GM12872 (cell line): ENCODE measurements around the gene CADPS.

ENCODE experiments used
- TF ChIP-seq, protein P1 (sequence below): IDR thresholded peaks from 3 replicates; pipeline ENCODE4 v1.5.1; 2011; ENCODE audit warnings: low read depth, mild to moderate bottlenecking, low read length, moderate library complexity; ENCODE audit not compliant: insufficient read depth

The CADPS gene

DNA sequence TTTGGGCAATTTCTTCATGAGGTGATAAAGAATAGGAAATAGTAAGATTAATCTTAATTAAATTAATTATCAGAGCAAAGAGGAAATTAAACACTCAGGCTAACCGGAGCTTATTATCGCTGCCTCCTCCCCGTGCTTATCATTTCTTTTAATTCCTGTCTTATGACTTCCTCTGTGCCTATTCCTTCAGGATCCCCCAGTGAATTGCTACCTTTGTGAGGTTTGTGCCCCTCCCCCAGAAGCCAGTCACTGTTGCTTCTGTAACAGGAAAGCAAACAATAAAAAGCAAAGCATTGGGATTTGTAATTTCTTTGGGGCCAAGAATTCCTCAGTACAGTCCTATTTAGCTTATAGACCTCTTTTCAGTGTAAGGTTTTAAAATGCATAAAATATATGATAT, 164.5 kb downstream of the CADPS start:
- TF ChIP-seq, protein P1, sequence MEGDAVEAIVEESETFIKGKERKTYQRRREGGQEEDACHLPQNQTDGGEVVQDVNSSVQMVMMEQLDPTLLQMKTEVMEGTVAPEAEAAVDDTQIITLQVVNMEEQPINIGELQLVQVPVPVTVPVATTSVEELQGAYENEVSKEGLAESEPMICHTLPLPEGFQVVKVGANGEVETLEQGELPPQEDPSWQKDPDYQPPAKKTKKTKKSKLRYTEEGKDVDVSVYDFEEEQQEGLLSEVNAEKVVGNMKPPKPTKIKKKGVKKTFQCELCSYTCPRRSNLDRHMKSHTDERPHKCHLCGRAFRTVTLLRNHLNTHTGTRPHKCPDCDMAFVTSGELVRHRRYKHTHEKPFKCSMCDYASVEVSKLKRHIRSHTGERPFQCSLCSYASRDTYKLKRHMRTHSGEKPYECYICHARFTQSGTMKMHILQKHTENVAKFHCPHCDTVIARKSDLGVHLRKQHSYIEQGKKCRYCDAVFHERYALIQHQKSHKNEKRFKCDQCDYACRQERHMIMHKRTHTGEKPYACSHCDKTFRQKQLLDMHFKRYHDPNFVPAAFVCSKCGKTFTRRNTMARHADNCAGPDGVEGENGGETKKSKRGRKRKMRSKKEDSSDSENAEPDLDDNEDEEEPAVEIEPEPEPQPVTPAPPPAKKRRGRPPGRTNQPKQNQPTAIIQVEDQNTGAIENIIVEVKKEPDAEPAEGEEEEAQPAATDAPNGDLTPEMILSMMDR, result no peak

DNA sequence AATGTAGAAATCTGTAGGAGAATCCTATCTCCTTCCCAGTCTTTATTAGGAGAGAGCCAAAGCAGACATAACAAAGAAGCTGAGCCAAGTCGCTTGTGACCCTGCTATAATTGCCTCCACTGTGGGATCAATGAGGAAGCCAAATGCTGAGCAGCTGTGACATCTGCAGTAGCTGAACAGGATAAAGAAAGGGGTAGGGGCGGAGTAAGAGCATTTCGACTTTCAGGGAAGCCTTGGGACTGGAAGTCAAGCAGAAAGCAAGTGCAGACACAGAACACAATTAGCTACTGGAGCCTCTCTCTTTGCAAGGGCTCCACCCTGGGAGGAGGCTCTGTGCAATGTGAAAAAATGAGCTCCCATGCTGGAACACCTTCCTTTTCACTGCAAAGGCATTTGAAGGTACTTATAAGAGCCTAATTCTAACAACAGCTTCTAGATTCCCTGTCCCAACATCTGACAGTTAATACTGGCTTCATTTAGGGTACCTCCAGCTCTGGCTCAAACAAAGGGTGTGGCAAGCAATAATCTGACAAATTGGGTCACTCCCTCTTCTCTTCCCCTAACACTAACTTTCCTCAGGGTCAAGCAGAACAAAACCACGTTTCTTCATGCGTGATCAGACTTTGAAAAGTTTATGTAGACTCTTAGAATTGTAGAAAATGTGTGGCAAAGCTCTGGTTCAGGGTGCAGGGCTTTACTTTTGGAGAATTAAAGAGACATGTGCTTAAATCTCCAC, 166.4 kb downstream of the CADPS start:
- TF ChIP-seq, protein P1, result no peak

DNA sequence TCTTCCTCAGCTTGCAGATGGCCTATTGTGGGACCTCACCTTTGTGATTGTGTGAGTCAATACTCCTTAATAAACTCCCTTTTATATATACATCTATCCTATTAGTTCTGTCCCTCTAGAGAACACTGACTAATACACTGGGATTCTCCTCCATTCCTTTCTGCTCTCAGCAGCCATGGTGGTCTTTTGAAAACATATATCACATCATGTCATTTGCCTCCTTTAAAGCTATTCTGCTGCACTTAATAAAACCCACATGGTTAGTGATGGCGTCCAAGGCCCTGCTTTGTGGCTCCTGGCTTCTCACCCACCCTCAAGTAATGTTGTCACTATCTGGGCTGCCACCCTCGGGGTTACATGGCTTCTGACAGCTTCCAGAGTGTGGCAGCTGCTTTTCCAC, 169.5 kb downstream of the CADPS start:
- TF ChIP-seq, protein P1, result no peak

DNA sequence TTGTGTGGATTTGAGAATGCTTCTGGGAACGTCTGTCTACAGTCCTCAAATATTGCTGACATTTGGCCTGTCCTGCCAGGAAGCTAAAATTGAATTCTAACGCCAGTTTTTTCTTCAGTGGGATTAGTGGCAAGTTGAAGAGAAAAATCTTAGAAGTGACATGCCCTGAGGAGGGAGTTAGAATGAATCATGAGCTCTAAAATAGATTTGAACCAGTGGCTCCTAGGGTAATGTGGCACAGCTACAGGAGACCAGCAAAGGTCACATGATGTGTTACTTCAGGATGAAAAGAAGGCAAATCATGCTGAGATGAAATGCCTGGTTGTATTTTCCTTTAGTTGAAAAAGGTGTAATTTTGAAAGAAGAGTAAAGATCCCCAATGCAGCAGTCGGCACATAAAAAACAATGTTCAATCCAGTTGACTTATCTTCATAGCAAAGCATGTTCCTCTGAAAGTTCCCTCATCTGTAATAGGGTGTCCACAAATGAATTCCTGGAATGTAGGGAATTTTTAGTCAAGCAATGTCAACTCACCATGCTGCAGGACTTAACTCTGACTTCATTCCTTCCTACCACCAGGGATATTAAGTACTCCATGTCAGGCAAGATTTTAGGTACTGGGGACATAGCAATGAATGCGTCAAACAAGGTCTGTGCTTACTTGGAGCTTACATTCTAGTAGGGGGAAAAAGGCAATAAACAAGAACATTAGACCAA, 171.6 kb downstream of the CADPS start:
- TF ChIP-seq, protein P1, result no peak

DNA sequence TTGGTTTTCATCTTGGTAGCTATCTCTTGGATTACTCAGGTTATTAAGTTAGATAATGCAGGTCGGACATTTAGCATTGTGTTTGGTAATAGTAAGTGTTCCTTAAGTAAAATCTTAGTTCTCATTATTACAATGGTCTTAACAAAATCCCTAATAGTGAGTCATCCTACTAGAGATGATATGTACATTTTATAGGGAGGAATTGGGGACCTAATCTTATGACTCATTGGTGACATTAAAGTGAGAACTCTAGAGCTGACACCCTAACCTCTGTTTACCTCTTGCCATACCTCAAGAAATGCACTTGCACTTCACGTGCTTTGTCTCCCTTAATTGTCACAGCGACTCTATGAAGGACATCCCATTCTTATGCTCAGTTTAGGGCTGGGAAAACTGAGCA, 174.9 kb downstream of the CADPS start:
- TF ChIP-seq, protein P1, result no peak

DNA sequence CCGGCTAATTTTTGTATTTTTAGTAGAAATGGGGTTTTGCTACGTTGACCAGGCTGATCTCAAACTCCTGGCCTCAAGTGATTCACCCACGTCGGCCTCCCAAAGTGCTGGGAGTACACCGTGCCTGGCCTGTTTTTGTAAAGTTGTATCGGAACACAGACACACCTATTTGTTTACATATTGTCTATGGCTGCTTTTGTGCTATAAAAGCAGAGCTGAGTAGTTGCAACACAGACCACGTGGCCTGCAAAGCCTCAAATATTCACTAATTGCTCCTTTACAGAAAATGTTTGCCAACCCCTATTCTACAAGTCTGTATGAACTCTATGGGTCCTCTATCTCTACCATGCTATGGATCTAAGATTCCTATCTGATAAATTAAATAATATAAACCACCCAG, 175.5 kb downstream of the CADPS start:
- TF ChIP-seq, protein P1, result no peak

DNA sequence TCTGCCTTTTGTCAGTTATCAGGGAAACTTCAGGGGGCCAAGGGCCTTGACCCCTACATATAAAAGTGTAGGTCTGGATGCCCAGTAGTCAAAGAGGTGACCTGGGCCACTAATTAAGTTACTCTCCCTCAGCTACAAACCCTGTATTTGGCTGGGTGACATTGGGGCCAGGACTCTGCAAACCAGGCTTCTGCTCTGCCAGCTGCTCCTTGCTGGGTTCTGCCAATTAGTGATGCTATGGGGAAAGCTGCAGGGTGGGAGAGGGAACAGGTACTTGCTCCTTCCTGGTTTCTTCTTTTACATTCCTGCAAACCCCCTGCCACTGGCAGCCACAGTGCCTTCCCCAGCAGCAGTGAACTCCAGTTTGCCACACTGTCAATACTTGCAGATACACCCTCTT, 179.2 kb downstream of the CADPS start:
- TF ChIP-seq, protein P1, result no peak
